HT1080 (cell line): ENCODE results near the gene TANGO2. TPM values are rescaled to one million over a fixed set of nuclear protein-coding genes. Genes with fewer than 3 reads are reported as not detected.

ENCODE experiments used
- DNase-seq: peaks from one replicate; pipeline ENCODE4 v3.0.0-alpha.2; 2015; ENCODE audit warnings: low read depth
- total RNA-seq: library from RNA; depleted of rRNA; stranded (reverse); fragments of >200 nt; shearing (Covaris generic); gene quantifications from 2 replicates; pipeline ENCODE4 v1.2.3, GENCODE V29; 2014

TANGO2 gene
- total RNA-seq, 1 experiment from 2014 or later = 18.8 TPM

- no peak for DNase-seq
Measured at GRCh38 chr22:20083157-20083890, 62.4 kb downstream of the TANGO2 start.

- DNase-seq = no peak
Measured at GRCh38 chr22:20083891-20084546, 63.1 kb downstream of the TANGO2 start.

- DNase-seq = no peak
Measured at GRCh38 chr22:20084547-20085413, 63.9 kb downstream of the TANGO2 start.

- DNase-seq = no peak
Measured at GRCh38 chr22:20085651-20086050, 64.7 kb downstream of the TANGO2 start.

GRCh38 chr22:20086101-20086599 is 65.2 kb downstream of the TANGO2 start:
- DNase-seq = no peak

GRCh38 chr22:20086763-20087162 is 65.9 kb downstream of the TANGO2 start:
- no peak for DNase-seq

- no peak for DNase-seq
Measured at GRCh38 chr22:20087319-20088262, 66.7 kb downstream of the TANGO2 start.

GRCh38 chr22:20088263-20088648 is 67.3 kb downstream of the TANGO2 start:
- DNase-seq = no peak

- no peak for DNase-seq
Measured at GRCh38 chr22:20089226-20089976, 68.5 kb downstream of the TANGO2 start.

GRCh38 chr22:20089977-20090729 is 69.2 kb downstream of the TANGO2 start:
- DNase-seq = no peak

GRCh38 chr22:20090730-20091240 is 69.9 kb downstream of the TANGO2 start:
- no peak for DNase-seq

- DNase-seq = no peak
Measured at GRCh38 chr22:20091690-20092476, 71.0 kb downstream of the TANGO2 start.

- DNase-seq = no peak
Measured at GRCh38 chr22:20092477-20092854, 71.6 kb downstream of the TANGO2 start.

GRCh38 chr22:20093418-20094196 is 72.7 kb downstream of the TANGO2 start:
- no peak for DNase-seq

GRCh38 chr22:20094197-20094807 is 73.4 kb downstream of the TANGO2 start:
- no peak for DNase-seq

- DNase-seq = no peak
Measured at GRCh38 chr22:20095521-20095920, 74.6 kb downstream of the TANGO2 start.
